H4 (cell line): ENCODE data around the gene LNX1. TPM values are rescaled to one million over a fixed set of nuclear protein-coding genes. Genes with fewer than 3 reads are reported as not detected.

ENCODE experiments used
- DNase-seq: peaks from one replicate; pipeline ENCODE4 v3.0.0-alpha.2; 2015; ENCODE audit warnings: low spot score
- total RNA-seq: library from RNA; depleted of rRNA; stranded (reverse); fragments of >200 nt; shearing (Covaris generic); gene quantifications from 2 replicates; pipeline ENCODE4 v1.2.3, GENCODE V29; 2014

Gene LNX1
- total RNA-seq, 1 experiment from 2014 or later: 4.2 TPM

GRCh38 chr4:53535567-53535966 is 55.7 kb downstream of the LNX1 start:
- no peak for DNase-seq

- DNase-seq: no peak
These were observed 56.6 kb downstream of the LNX1 start for GRCh38 chr4:53534684-53535083.

DNA sequence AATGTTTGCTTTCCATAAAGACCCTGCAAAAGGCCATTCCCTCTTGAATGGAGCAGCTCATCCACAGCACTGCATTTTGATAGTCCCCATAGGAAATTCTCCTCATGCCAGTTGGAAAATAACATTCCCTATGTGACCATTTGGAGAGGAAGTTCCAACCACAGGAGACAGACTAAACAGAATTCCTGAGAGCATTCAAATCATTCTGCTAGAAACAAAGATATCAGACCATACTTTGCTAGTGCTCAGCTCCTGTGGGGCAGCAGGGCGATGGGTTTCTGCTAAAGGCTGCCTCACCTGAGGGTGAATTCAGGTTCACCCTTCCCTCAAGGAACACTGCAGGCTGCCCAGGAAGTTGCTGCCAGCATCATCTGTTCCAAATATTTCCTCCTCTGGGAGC is 58.8 kb downstream of the LNX1 start:
- no peak for DNase-seq

GRCh38 chr4:53531585-53532224 is 59.6 kb downstream of the LNX1 start:
- no peak for DNase-seq

GRCh38 chr4:53529025-53529424 is 62.3 kb downstream of the LNX1 start:
- DNase-seq: no peak

DNA sequence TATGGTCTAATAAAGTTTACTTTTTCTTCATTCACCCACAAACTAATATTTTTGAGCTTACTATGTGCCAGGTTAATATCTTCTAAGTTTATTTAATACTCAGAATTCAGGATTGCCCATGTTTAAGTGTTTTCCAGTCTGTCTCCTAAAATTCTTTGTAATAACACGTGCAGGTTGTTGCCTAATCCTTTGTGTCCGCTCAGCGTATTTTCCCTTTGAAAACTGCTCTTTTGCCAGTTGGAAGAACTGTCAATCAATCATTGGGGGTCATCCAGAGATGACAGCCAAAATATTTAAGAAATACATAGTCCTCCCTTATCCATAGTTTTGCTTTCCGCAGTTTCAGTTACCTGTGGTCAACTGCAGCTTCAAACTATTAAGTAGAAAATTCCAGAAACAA is 63.4 kb downstream of the LNX1 start:
- DNase-seq: no peak

- DNase-seq: no peak
These were observed 64.0 kb downstream of the LNX1 start for GRCh38 chr4:53527326-53527725.

DNA sequence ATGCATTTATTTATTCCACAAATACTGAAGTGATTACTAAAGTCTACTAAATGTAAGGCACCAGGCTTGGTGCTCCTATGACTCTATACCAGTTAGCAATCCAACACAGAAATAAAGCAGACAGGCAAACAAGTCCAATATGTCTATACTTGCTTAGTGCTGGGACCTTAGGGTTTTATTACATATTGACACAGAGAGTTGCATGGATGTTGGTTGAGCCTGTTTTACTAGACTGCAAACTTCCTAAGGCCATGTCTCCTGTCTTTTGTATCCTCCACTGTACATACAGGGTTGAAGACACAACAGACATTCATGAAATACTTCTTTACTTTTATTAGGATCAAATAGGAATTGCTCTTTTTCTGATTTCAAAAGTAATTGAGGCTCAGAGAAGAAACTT is 69.0 kb downstream of the LNX1 start:
- no peak for DNase-seq

- no peak for DNase-seq
These were observed 71.2 kb downstream of the LNX1 start for GRCh38 chr4:53520116-53520515.

- DNase-seq: no peak
These were observed 72.5 kb downstream of the LNX1 start for GRCh38 chr4:53518807-53519206.

DNA sequence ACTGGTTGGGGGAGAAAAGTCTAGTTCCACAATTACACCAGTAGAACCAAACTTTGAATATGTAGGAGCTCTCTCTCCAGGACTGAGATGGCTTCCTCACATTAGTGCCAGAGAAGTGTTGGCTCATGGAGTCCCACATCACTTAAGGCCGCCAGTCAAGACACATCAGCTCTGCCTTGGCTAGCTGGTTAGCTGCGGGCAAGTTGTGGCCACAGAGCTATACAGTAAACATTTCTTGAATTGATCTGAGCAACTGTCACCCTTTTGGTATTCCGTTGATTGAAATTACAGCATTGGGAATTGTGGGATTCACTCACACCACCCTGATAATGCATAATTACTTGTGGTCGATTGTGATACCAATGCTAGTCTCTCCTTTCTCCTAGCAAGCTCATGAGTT is 76.2 kb downstream of the LNX1 start:
- no peak for DNase-seq

DNA sequence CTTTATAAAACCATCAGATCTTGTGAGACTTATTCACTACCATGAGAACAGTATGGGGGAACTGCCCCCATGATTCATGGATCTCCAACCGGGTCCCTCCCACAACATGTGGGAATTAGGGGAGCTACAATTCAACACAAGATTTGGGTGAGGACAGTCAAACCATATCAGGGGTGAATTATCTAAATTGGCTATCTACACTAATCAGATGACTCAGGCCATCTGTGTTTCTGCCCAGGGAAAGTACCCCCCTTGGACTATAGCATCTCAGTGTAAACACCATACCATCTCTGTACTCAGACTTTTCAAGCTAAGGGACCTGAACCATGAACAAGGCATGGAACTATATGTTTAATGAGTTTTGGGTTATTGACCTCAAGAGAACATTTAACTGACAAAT is 76.8 kb downstream of the LNX1 start:
- no peak for DNase-seq

GRCh38 chr4:53512608-53513007 is 78.7 kb downstream of the LNX1 start:
- DNase-seq: no peak

- no peak for DNase-seq
These were observed 80.3 kb downstream of the LNX1 start for GRCh38 chr4:53511014-53511413.

- DNase-seq: no peak
These were observed 81.0 kb downstream of the LNX1 start for GRCh38 chr4:53510321-53510720.

DNA sequence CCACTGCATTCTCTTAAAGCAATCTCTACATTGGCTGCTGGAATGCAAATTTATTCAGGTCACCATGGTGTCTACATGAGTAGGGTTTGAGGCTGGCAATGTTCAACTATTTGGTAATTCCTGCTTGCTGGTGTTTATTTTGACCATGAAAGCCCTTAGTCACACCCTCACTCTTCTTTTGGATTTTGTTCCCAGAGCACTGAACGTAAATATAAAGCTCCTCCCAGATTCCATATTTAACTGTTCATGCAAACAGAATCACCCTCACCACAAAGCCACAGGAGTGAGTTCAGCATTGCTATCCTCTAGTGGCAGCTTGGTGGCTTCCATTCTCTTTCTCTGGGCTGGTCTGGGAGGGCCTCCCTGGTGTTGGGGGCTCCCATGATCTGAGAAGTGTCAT is 82.8 kb downstream of the LNX1 start:
- peak; percentile 87 for DNase-seq

DNA sequence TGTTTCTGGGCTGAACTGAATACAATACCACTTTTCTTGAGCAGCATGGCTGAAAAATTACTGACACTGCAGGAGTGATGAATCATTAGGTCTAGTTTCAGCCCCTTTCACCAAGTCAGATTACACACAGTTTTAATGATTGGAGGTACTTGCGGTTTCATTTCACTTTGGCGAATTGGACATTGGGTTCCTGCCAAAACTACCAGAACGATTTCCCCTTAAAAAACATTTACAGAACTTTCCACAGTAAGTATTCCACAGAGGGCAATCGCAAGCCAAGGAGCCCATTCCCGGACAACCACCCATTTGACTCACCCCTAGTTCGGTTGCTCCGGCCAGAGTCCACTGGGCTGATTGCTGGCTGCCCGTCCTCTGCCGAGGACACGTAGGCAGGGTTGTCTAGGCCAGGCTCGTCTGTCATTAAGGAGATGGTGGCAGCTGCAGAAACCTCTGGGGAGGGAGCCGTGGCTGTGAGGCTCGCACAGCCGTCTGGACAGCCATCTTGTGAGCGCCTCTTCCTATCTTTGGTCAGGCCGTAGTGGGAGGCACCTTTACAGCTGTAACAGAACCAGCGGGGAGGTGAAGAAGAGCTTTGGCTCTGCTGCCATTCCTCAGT is 83.5 kb downstream of the LNX1 start:
- peak; percentile 86 for DNase-seq

DNA sequence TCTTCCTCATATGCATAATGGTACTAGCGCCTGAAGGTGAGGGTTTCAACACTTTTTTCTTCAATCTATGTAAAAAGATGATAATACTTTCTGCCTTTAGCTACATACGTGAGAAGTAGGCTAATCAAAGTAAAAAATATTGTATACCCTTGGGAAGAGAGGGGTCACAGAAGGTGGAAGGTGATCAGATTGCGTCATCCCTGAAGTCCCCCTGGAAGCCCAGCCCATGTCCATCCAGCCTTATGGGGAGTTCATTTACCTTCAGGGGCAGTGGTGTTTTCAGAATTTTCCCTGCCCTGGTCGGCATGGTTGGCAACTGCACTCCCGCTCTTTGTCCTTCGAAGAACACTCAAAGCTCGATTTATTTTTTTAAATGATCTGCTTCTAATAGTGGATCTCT is 84.2 kb downstream of the LNX1 start:
- no peak for DNase-seq

DNA sequence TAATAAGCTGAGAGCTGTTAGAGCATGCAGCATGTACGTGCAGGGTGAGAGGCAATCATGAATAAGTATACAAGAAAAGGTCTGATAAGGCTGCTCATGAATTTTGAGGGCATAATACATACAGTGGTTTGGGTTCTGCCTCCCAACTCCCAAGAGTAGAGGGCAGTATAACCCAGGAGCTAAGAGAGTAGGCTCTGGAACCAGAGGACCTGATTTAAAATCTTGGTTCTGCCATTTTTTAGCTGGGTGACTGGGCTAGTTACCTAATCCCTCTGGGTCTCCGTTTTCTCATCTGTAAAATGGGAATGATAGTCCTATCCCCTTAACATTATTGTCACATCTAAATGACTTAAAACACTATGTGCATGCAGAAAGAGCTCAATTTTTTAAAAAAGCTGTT is 85.3 kb downstream of the LNX1 start:
- DNase-seq: no peak

GRCh38 chr4:53502094-53502493 is 89.2 kb downstream of the LNX1 start:
- DNase-seq: no peak

DNA sequence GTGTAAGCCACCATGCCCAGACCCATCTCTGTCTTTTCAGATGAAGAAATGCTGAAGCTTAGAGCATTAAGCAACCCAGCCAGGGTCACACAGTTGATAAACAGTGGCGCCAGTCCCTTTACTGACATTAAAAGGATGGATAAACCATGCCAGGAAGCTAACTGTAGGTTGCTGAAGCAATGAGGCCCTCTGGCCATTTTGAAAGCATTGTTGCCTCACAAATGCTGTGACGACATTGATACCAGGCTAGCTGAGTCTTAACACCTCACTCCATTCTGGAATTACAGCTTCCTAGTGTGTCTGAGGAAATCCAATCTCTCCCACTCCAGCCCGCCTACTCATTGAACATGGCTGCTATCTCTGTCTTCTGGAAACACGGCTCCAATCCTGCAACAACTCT is 89.7 kb downstream of the LNX1 start:
- DNase-seq: no peak

GRCh38 chr4:53500546-53500945 is 90.7 kb downstream of the LNX1 start:
- no peak for DNase-seq

DNA sequence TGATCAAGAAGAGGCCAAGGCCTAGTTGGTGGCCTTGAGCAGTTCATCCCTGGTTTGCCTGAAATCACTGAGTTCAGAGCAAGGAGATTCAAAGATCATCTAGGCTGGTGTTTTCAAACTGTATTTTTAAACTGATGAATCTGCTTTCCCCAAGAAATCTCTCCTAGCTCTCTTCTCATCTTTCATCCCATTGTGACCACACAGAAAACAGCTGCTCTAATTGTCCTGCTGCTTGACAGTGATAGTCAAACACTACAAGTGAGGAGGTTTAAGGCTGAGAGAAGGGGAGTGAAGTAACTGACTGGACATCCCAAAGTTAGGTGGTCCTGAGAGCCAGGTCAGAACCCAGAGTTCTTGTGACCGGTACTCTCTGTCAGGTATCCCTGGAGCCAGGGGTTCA is 91.5 kb downstream of the LNX1 start:
- no peak for DNase-seq

DNA sequence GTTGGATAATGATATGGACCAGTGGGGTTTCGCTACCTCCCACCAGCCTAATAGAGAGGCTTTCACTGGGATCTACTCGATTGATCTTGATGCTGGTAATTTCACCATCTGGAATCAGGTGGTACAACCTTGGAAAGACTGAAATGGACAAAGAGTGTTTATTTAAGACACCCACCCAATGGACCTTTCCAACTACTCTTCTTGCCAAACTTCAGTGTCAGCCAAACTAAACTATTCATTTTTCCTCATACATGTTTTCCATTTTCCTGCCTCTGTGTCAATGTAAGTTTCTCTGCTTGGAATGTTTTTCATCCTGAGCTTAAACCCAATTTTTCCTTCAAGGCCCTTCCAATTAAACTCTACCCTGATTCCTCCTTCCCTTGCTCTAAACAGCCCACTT is 92.6 kb downstream of the LNX1 start:
- DNase-seq: no peak
